HCT116 (cell line): Measurements from ENCODE around the gene PRRT2. TPM values are rescaled to one million over a fixed set of nuclear protein-coding genes. Genes with fewer than 3 reads are reported as not detected.

Experiments used
- ATAC-seq: fragments of 200-7000 bp; cut with Tn5 transposase; 2 replicates; pipeline ENCODE4 v1.9.1; 2020; ENCODE audit warnings: mild to moderate bottlenecking, moderate library complexity
- BruUV-seq: library from RNA; stranded (reverse); fragments of 400-500 nt; replicated peaks from 2 replicates; lab custom pipeline; 2021; lab: Mats Ljungman, UMichigan
- CTCF ChIA-PET: fragments of 300-600 bp; sonication (Branson Sonifier 250); formaldehyde crosslinking; loops from one replicate; lab custom pipeline; 2021; ENCODE audit warnings: antibody characterized with exemption; lab: Charles Lee
- POLR2A ChIA-PET: fragments of 300-600, 350-600 bp; sonication (Branson Sonifier 250); formaldehyde crosslinking; loops from one replicate; lab custom pipeline; 2021; ENCODE audit warnings: antibody characterized with exemption; lab: Charles Lee
- RAD21 ChIA-PET, 2 experiments: fragments of 300-600 bp; sonication (Branson Sonifier 250); formaldehyde crosslinking; loops; one replicate each; lab custom pipeline; 2023; ENCODE audit warnings: low total read pairs in 2 of 2; ENCODE audit not compliant: uncharacterized antibody in 2 of 2, unreplicated experiment in 2 of 2, low non-redundant PET in 1 of 2; lab: Charles Lee
- DNase-seq: peaks from one replicate; pipeline ENCODE4 v3.0.0-alpha.2; 2010; ENCODE audit warnings: low read depth, low spot score
- H2AFZ ChIP-seq: fragments of 200-600 bp; shearing (Covaris generic), sonication (generic); 2 replicates; pipeline ENCODE4 v1.6.1; 2017; ENCODE audit warnings: low read depth, mixed run types, mixed read lengths, antibody characterized with exemption, low read length; ENCODE audit not compliant: poor library complexity, severe bottlenecking
- H3K27ac ChIP-seq: 2 replicates; pipeline ENCODE4 v1.5.1; 2012; ENCODE audit warnings: low read depth, low read length
- H3K27me3 ChIP-seq: fragments of 200-600 bp; sonication (generic); 2 replicates; pipeline ENCODE4 v1.6.1; 2016; ENCODE audit warnings: mixed run types, low read length, mixed read lengths; ENCODE audit not compliant: insufficient read depth
- H3K36me3 ChIP-seq, 2 experiments: fragments of 200-500 bp in 1 of 2; fragments of 200-600 bp in 1 of 2; sonication (Bioruptor generic) in 1 of 2; sonication (generic) in 1 of 2; 2 replicates each; pipeline versions ENCODE4 v1.5.1 to v1.6.1; 2014 to 2016; ENCODE audit warnings: low read length in 2 of 2, inconsistent platforms in 1 of 2, mixed read lengths in 1 of 2, mixed run types in 1 of 2; ENCODE audit not compliant: insufficient read depth in 2 of 2, control insufficient read depth in 1 of 2
- H3K4me1 ChIP-seq, 2 experiments: fragments of 200-600 bp in 1 of 2; sonication (generic) in 1 of 2; 2 replicates each; pipeline versions ENCODE4 v1.5.1 to v1.6.1; 2012 to 2017; ENCODE audit warnings: low read length in 2 of 2, inconsistent platforms in 1 of 2, mild to moderate bottlenecking in 1 of 2, mixed read lengths in 1 of 2, mixed run types in 1 of 2, moderate library complexity in 1 of 2; ENCODE audit not compliant: insufficient read depth in 2 of 2, control insufficient read depth in 1 of 2
- H3K4me2 ChIP-seq: fragments of 200-600 bp; sonication (generic); 2 replicates; pipeline ENCODE4 v1.6.1; 2017; ENCODE audit warnings: mixed run types, low read length, mixed read lengths
- H3K4me3 ChIP-seq, 2 experiments: fragments of 200-600 bp in 1 of 2; sonication (generic) in 1 of 2; replicated peaks in 1 of 2; 2 replicates each; pipeline ENCODE4 v1.5.1; 2011 to 2016; ENCODE audit warnings: low read length in 2 of 2, control low read depth in 1 of 2, low read depth in 1 of 2, mild to moderate bottlenecking in 1 of 2, mixed read lengths in 1 of 2, mixed run types in 1 of 2
- H3K79me2 ChIP-seq: fragments of 200-600 bp; sonication (generic); 2 replicates; pipeline ENCODE4 v1.6.1; 2017; ENCODE audit warnings: mild to moderate bottlenecking, mixed run types, low read length, moderate library complexity, mixed read lengths; ENCODE audit not compliant: insufficient read depth
- H3K9ac ChIP-seq: fragments of 200-600 bp; sonication (generic); 2 replicates; pipeline ENCODE4 v1.6.1; 2016; ENCODE audit warnings: low read length, mixed read lengths
- H3K9me2 ChIP-seq: fragments of 200-600 bp; sonication (generic), shearing (Covaris generic); 2 replicates; pipeline ENCODE4 v1.6.1; 2017; ENCODE audit warnings: mixed run types, mild to moderate bottlenecking, moderate library complexity; ENCODE audit not compliant: insufficient read depth
- H3K9me3 ChIP-seq, 2 experiments: fragments of 200-500 bp in 1 of 2; fragments of 200-600 bp in 1 of 2; sonication (Bioruptor generic) in 1 of 2; sonication (generic) in 1 of 2; 2 replicates each; pipeline ENCODE4 v1.6.1; 2014 to 2017; ENCODE audit warnings: low read length in 2 of 2, mixed read lengths in 2 of 2, inconsistent platforms in 1 of 2, low read depth in 1 of 2, mild to moderate bottlenecking in 1 of 2, mixed run types in 1 of 2, moderate library complexity in 1 of 2; ENCODE audit not compliant: control insufficient read depth in 1 of 2, insufficient read depth in 1 of 2
- H4K20me1 ChIP-seq: fragments of 200-600 bp; sonication (generic), shearing (Covaris generic); 2 replicates; pipeline ENCODE4 v1.6.1; 2017; ENCODE audit warnings: mixed run types, mild to moderate bottlenecking, moderate library complexity; ENCODE audit not compliant: insufficient read depth
- ELF1 ChIP-seq: IDR thresholded peaks from 2 replicates; pipeline ENCODE4 v1.6.1; 2012; ENCODE audit warnings: low read depth, borderline replicate concordance
- FOSL1 ChIP-seq: IDR thresholded peaks from 2 replicates; pipeline ENCODE4 v1.6.1; 2012; ENCODE audit warnings: low read depth
- POLR2AphosphoS5 ChIP-seq: IDR thresholded peaks from 2 replicates; pipeline ENCODE4 v1.6.1; 2011; ENCODE audit warnings: mild to moderate bottlenecking, low read depth, low read length, moderate library complexity
- SP1 ChIP-seq: IDR thresholded peaks from 2 replicates; pipeline ENCODE4 v1.6.1; 2012; ENCODE audit warnings: low read depth
- YY1 ChIP-seq: IDR thresholded peaks from 2 replicates; pipeline ENCODE4 v1.6.1; 2011; ENCODE audit warnings: low read length, low read depth, moderate library complexity, mild to moderate bottlenecking; ENCODE audit not compliant: insufficient replicate concordance; ENCODE audit errors: extremely low read depth
- ZNF274 ChIP-seq: fragments of 200-500 bp; sonication (Bioruptor generic); IDR thresholded peaks from 2 replicates; pipeline ENCODE4 v1.6.1; 2014; ENCODE audit warnings: mild to moderate bottlenecking, low read depth, low read length, inconsistent platforms
- intact Hi-C: fragments of 100-400 bp; cut with micrococcal nuclease; formaldehyde crosslinking; loops from 2 replicates; pipeline ENCODE4 v1.10.0; 2022
- total RNA-seq: library from RNA; stranded (reverse); gene quantifications from one replicate; pipeline ENCODE4 v1.2.1, GENCODE V29; 2021; ENCODE audit not compliant: unreplicated experiment
- TF ChIP-seq, protein P1 (sequence below), 3 experiments: fragments of 200-600 bp in 1 of 3; sonication (generic) in 1 of 3; IDR thresholded peaks in 2 of 3; conservative IDR thresholded peaks in 1 of 3; 2 replicates each; pipeline ENCODE4 v1.5.1; 2012 to 2017; ENCODE audit warnings: low read depth in 2 of 3, low read length in 2 of 3, antibody characterized with exemption in 1 of 3, borderline replicate concordance in 1 of 3, control low read depth in 1 of 3, mild to moderate bottlenecking in 1 of 3, mixed read lengths in 1 of 3, mixed run types in 1 of 3, moderate library complexity in 1 of 3; ENCODE audit not compliant: insufficient read depth in 1 of 3
- TF ChIP-seq, protein P2 (sequence below): IDR thresholded peaks from 2 replicates; pipeline ENCODE4 v1.6.1; 2012; ENCODE audit warnings: low read depth

Gene PRRT2
- total RNA-seq, 1 experiment from 2014 or later = 4.0 TPM

GRCh38 chr16:29835926-29836325 is 23.9 kb downstream of the PRRT2 start:
- Histone ChIP-seq H4K20me1 (no peaks in the 10 kb centered on the region), H3K27ac (no peak overlapping the region), H3K36me3 (peaks cover 2 to 8% of the 10 kb centered on the region in 2 experiments; a peak in 3 of 4 replicates), H3K4me2 (no peak overlapping the region), H3K9ac (no peak overlapping the region), H3K9me3 (no peaks in the 10 kb centered on the region), H3K9me2 (no peaks in the 10 kb centered on the region), H2AFZ (no peak overlapping the region), H3K79me2 (no peaks in the 10 kb centered on the region), H3K27me3 (no peaks in the 10 kb centered on the region), H3K4me1 (peaks cover 0 to 6% of the 10 kb centered on the region in 2 experiments; a peak in 2 of 4 replicates), H3K4me3 (no peak overlapping the region)
- ChIA-PET CTCF (no interaction called here), POLR2A (no interaction called here), RAD21 (no interaction called here)
- intact Hi-C loops = no loop called here
- DNase-seq (no peak), ATAC-seq (no peak)
- no peak for TF ChIP-seq POLR2AphosphoS5
- no peak for TF ChIP-seq SP1
- no peak for TF ChIP-seq FOSL1
- no peak for TF ChIP-seq YY1
- TF ChIP-seq ELF1 = no peak
- no peak for TF ChIP-seq ZNF274
- TF ChIP-seq, protein P1, sequence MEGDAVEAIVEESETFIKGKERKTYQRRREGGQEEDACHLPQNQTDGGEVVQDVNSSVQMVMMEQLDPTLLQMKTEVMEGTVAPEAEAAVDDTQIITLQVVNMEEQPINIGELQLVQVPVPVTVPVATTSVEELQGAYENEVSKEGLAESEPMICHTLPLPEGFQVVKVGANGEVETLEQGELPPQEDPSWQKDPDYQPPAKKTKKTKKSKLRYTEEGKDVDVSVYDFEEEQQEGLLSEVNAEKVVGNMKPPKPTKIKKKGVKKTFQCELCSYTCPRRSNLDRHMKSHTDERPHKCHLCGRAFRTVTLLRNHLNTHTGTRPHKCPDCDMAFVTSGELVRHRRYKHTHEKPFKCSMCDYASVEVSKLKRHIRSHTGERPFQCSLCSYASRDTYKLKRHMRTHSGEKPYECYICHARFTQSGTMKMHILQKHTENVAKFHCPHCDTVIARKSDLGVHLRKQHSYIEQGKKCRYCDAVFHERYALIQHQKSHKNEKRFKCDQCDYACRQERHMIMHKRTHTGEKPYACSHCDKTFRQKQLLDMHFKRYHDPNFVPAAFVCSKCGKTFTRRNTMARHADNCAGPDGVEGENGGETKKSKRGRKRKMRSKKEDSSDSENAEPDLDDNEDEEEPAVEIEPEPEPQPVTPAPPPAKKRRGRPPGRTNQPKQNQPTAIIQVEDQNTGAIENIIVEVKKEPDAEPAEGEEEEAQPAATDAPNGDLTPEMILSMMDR (IDR thresholded peaks at IDR 0.05 in 2 of 3, conservative IDR thresholded peaks at IDR 0.05 in 1 of 3; ENCODE audit: borderline replicate concordance in 1 of 3, insufficient read depth in 1 of 3, low read depth in 2 of 3, low read length in 2 of 3) = no peak
- TF ChIP-seq, protein P2, sequence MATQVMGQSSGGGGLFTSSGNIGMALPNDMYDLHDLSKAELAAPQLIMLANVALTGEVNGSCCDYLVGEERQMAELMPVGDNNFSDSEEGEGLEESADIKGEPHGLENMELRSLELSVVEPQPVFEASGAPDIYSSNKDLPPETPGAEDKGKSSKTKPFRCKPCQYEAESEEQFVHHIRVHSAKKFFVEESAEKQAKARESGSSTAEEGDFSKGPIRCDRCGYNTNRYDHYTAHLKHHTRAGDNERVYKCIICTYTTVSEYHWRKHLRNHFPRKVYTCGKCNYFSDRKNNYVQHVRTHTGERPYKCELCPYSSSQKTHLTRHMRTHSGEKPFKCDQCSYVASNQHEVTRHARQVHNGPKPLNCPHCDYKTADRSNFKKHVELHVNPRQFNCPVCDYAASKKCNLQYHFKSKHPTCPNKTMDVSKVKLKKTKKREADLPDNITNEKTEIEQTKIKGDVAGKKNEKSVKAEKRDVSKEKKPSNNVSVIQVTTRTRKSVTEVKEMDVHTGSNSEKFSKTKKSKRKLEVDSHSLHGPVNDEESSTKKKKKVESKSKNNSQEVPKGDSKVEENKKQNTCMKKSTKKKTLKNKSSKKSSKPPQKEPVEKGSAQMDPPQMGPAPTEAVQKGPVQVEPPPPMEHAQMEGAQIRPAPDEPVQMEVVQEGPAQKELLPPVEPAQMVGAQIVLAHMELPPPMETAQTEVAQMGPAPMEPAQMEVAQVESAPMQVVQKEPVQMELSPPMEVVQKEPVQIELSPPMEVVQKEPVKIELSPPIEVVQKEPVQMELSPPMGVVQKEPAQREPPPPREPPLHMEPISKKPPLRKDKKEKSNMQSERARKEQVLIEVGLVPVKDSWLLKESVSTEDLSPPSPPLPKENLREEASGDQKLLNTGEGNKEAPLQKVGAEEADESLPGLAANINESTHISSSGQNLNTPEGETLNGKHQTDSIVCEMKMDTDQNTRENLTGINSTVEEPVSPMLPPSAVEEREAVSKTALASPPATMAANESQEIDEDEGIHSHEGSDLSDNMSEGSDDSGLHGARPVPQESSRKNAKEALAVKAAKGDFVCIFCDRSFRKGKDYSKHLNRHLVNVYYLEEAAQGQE = no peak
- BruUV-seq = no TSS peak
